ENCODE data around the gene CRYZL1.
A peak's percentile ranks its signal among the peaks of the same experiment; 100 is the strongest.

Gene CRYZL1

DNA sequence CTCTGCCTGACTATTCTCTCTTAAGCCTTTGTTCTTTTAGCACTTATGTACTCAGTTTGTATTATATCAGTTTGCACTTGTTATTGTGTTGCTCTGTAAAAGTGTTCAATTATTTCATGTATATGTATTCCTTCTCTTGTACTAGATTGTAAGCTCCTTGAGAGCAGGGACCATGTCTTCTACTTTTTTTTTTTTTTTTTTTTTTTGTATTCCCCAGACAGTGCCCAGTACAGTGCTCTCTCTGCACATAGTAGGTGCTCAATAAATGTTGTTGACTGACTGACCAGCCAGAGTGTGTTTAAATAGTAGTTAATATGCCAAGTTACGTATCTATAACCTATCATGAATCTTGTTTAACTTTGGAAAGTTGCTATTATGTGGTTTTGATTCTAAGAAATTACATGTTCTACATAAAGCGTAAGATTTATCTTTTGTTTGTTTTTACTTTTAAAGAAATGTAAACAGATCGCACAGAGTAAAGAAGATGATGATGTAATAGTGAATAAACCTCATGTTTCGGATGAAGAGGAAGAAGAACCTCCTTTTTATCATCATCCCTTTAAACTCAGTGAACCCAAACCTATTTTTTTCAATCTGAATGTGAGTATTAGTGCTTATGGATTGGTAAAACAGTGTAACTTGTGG lies 82.6 kb downstream of the CRYZL1 start:
- DNase-seq, result no peak

DNA sequence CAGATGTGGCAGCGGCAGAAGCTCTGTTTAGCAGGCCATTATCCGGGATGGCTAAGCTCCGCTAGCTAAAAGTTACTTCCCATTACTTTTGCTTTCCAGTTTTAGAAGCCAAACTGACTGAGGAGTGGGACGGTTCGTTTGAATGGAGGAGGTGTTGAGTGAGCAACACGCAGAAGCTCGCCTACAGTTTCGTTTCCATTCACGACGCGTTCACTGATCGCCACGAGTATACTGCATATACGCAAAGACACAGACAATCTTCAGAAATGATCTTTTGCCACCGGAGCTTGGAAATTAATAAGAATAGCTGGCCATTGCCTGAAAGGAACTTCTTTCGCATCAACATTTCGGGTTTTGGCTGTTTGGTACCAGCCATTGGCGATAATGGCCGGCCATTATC lies 84.1 kb downstream of the CRYZL1 start:
- no peak for DNase-seq

DNA sequence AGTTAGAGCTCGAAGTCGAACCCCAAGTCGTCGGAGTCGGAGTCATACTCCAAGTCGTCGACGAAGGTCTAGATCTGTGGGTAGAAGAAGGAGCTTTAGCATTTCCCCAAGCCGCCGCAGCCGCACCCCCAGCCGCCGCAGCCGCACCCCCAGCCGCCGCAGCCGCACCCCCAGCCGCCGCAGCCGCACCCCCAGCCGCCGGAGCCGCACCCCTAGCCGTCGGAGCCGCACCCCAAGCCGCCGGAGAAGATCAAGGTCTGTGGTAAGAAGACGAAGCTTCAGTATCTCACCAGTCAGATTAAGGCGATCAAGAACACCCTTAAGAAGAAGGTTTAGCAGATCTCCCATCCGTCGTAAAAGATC lies 86.6 kb downstream of the CRYZL1 start:
- DNase-seq, result no peak

DNA sequence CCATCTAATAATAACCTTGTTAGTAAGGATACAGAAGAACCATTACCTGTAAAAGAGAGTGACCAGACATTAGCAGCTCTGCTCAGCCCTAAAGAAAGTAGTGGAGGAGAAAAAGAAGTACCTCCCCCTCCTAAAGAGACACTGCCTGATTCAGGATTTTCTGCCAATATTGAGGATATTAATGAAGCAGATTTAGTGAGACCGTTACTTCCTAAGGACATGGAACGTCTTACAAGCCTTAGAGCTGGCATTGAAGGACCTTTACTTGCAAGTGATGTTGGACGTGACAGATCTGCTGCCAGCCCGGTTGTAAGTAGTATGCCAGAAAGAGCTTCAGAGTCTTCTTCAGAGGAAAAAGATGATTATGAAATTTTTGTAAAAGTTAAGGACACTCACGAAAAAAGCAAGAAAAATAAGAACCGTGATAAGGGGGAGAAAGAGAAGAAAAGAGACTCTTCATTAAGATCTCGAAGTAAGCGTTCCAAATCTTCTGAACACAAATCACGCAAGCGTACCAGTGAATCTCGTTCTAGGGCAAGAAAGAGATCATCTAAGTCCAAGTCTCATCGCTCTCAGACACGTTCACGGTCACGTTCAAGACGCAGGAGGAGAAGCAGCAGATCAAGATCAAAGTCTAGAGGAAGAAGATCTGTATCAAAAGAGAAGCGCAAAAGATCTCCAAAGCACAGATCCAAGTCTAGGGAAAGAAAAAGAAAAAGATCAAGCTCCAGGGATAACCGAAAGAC lies 87.1 kb downstream of the CRYZL1 start:
- no peak for DNase-seq

DNA sequence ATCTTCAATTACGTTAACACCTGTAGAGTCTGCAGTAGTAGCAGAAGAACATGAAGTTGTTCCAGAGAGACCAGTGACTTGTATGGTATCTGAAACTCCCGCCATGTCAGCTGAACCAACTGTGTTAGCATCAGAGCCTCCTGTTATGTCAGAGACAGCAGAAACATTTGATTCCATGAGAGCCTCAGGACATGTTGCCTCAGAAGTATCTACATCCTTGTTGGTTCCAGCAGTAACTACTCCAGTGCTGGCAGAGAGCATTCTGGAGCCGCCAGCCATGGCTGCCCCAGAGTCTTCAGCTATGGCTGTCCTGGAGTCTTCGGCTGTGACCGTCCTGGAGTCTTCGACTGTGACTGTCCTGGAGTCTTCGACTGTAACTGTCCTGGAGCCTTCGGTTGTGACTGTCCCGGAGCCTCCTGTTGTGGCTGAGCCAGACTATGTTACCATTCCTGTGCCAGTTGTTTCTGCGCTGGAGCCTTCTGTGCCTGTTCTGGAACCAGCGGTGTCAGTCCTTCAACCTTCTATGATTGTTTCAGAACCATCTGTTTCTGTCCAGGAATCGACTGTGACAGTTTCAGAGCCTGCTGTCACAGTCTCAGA lies 88.4 kb downstream of the CRYZL1 start:
- no peak for DNase-seq

DNA sequence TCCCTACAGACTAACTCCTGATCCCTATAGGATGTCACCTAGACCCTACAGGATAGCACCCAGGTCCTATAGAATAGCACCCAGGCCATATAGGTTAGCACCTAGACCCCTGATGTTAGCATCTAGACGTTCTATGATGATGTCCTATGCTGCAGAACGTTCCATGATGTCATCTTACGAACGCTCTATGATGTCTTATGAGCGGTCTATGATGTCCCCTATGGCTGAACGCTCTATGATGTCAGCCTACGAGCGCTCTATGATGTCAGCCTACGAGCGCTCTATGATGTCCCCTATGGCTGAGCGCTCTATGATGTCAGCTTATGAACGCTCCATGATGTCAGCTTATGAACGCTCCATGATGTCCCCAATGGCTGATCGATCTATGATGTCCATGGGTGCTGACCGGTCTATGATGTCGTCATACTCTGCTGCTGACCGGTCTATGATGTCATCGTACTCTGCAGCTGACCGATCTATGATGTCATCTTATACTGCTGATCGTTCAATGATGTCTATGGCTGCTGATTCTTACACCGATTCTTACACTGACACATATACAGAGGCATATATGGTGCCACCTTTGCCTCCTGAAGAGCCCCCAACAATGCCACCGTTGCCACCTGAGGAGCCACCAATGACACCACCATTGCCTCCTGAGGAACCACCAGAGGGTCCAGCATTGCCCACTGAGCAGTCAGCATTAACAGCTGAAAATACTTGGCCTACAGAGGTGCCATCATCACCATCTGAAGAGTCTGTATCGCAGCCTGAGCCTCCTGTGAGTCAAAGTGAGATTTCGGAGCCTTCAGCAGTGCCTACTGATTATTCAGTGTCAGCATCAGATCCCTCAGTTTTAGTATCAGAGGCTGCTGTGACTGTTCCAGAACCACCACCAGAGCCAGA lies 89.2 kb downstream of the CRYZL1 start:
- no peak for DNase-seq

DNA sequence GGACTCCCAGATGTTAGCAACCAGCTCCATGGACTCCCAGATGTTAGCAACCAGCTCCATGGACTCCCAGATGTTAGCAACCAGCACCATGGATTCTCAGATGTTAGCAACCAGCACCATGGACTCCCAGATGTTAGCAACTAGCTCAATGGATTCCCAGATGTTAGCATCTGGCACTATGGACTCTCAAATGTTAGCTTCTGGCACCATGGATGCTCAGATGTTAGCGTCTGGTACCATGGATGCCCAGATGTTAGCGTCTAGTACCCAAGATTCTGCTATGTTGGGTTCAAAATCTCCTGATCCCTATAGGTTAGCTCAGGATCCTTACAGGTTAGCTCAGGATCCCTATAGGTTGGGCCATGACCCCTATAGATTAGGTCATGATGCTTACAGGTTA lies 89.9 kb downstream of the CRYZL1 start:
- no peak for DNase-seq

DNA sequence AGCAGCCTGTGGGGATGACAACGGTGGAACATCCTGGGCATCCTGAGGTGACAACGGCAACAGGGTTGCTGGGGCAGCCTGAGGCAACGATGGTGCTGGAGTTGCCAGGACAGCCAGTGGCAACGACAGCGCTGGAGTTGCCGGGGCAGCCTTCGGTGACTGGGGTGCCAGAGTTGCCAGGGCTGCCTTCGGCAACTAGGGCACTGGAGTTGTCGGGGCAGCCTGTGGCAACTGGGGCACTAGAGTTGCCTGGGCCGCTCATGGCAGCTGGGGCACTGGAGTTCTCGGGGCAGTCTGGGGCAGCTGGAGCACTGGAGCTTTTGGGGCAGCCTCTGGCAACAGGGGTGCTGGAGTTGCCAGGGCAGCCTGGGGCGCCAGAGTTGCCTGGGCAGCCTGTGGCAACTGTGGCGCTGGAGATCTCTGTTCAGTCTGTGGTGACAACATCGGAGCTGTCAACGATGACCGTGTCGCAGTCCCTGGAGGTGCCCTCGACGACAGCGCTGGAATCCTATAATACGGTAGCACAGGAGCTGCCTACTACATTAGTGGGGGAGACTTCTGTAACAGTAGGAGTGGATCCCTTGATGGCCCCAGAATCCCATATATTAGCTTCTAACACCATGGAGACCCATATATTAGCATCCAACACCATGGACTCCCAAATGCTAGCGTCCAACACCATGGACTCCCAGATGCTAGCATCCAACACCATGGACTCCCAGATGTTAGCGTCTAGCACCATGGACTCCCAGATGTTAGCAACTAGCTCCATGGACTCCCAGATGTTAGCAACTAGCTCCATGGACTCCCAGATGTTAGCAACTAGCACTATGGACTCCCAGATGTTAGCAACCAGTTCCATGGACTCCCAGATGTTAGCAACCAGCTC lies 90.5 kb downstream of the CRYZL1 start:
- no peak for DNase-seq

DNA sequence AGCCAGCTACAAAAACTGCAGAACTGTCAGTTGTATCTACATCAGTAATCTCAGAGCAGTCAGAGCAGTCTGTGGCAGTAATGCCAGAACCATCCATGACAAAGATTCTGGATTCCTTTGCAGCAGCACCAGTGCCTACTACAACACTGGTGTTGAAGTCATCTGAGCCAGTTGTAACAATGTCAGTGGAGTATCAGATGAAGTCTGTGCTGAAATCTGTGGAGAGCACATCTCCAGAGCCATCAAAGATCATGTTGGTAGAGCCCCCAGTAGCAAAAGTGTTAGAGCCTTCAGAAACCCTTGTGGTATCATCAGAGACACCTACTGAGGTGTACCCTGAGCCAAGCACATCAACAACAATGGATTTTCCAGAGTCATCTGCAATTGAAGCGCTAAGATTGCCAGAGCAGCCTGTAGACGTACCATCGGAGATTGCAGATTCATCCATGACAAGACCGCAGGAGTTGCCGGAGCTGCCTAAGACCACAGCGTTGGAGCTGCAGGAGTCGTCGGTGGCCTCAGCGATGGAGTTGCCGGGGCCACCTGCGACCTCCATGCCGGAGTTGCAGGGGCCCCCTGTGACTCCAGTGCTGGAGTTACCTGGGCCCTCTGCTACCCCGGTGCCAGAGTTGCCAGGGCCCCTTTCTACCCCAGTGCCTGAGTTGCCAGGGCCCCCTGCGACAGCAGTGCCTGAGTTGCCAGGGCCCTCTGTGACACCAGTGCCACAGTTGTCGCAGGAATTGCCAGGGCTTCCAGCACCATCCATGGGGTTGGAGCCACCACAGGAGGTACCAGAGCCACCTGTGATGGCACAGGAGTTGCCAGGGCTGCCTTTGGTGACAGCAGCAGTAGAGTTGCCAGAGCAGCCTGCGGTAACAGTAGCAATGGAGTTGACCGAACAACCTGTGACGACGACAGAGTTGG lies 91.4 kb downstream of the CRYZL1 start:
- DNase-seq, result no peak

DNA sequence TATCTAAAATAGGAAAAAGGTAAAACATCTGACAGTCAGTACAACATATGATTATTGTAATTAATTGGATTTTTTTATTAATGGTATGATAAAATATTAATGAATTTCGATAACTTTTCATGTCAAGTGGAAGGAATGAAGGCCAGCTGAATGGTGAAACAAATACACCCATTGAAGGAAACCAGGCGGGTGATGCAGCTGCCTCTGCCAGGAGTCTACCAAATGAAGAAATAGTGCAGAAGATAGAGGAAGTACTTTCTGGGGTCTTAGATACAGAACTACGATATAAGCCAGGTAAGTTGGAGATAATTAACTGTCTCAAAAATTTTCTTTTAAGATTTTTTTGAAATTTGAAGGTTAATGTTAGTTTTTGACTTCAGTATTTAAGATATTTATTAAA lies 95.5 kb downstream of the CRYZL1 start:
- DNase-seq, result no peak

DNA sequence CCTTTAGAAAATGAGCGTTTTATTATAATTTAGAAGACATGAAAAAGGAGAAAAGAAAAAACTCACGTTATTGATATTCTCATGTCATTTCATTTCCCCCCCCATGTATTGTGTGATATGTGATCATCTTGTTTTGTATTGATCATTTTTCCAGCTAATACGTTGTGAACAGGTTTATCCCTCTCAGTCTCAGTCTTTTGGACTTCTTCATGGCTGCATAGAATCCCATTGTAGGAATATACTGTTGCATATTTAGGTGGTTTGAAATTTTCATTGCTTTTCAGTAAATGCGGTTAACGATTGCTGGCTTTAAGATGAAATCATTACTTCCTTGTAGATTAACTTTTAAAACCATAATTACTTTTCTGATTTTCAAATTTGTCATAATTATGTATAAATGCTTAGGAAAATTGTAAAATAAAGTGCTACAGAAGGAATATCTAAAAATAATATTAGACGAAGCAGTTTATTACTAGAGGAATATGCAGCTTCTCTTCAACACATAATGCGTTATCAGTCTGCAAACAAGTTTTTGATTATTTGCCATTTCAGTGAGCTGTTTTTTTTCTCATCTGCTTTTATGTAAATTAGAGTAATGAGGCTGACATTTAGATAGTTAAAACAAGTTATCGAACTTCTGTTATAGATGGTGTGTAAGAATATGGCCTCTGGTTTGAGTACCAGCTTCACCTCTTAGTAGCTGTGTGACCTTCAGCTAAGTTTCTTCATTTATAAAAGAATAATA lies 96.9 kb downstream of the CRYZL1 start:
- DNase-seq, result no peak

DNA sequence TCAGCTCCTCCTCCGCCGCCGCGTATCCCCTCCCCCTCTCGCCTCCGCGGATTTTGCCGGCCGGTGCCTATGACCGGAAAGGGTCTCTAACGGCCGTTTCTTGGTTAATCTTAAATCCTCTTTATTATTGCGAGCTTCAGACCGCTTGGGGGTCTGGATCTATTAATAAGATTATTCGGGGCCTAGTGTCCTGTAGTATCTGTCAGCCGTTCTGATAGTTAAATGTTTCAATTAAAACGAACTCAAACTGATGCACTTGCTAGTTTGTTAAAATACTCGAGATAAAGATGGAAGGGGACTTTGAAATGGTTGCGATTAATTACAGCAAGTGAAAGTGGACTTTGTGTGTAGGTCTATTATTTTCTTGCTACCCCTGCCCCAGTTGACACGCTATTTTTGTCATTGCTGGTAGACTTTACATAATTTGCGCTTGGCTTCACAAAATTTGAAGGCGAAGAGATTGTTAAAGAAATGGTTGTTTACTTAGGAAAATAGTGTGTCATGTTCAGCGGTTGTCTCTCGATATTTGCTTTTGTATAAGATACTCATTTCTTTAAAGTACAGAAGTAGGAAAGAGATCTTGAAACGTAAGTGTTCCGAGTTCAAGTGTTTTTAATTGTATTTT lies 97.9 kb downstream of the CRYZL1 start:
- no peak for DNase-seq

DNA sequence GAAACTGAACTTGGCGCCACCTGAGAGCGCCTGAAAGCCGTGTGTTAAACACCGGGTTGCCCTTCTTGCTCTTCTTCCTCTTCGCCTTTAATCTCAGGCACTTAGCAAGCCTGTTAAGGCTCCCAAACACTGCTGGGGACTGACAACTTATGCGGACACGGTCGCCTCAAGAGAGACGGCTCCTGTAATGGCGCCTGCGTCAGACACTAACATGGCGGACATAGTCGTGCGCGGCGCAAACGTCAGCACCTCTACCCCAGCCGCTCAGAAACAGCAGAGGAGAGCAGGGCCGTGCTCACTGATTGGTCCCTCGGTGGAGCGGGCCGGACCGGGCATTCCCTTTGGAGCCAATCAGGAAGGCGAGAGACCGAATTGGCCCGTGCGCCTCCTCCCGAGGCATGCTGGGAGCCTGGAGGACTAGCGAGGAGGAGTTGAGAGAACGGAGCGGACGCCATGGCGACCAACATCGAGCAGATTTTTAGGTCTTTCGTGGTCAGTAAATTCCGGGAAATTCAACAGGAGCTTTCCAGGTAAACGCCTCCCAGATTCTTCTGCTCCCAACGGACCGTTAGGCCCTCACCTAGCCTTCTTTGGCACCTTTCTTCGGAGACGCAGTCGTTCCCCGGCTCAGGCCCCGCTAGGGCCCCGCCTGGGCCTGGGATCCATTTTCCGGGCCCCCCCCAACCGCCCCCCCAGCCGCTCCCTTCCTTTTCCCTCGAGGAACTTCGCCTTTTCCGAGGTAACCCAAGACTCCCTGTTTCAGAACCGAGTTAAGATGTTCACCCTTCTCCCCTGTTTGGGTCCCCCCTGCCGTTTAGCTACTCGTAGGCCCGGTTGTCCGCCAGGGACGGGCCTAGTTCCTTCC lies 98.7 kb downstream of the CRYZL1 start, which contains the start of gene SON:
SON (plus strand) TSS at position 399 of the 865 bp plus-strand sequence; CDS start at position 454, 55 bp downstream.
- peak; percentile 99 for DNase-seq

DNA sequence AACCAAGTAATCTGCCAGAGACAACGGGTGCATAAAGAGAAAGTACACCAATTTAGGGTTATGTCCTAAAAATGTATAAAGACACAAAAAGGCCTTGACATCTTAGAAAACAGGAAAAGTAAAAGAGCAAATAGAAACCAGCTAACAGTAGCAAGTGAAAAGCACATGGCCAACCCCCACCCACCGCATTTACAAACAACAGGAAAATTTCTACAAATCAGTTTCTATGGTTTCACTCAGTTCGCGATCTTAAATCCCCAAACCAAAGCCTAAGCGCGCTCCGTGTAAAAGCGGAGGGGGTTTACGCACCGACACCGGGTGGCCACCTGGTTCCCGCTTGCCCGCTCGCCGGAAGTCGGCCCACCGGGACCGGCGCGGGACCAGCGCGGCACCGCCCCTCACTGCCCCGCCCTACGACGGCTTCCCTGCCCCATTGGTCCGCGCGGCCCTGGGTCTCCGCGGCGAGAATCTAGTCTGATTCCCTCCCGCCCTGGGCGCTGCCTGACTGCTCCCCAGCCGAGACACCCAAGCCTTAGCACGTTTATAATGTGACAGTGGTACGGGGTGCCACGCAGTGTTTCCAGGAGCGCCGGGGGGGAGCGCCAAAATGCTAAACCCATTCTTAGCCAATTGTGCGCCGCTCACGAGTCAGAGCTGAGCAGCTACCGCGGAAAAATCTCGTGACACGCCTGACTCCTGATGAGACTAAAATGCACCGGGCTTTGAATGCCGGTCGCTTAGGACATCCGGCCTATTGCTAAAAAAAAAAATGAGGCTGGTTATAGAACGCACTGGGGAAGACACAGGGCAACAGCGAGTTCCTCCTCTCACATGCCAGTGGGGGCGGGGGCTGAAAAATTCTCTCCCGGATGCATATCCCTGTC lies 99.5 kb downstream of the CRYZL1 start, which contains the start of gene GART:
GART (minus strand) TSS at position 362 of the 884 bp plus-strand sequence. CDS start 2,802 bp downstream, outside the sequence.
- DNase-seq, result peak; percentile 88

DNA sequence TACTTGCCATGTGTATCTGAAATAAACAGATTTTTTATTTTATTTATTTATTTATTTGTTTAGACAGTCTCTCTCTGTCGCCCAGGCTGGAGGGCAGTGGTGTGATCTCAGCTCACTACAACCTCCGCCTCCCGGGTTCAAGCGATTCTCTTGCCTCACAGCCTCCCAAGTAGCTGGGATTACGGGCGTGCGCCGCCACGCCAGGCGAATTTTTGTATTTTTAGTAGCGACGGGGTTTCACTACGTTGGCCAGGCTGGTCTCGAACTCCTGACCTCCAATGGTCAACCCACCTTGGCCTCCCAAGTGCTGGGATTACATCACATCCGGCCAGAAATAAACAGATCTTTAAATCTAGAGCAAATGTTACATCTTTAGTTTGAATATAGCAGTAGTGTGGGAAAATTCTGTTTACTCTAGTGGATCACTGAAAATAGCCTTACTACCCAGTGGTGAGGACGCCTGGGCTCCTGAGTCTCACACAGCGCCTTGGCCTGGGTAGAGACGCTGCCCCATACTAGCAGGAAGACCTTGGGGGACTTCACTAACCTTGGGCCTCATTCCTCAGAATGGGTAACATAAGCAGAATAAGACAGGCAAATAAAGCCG lies 100.3 kb downstream of the CRYZL1 start:
- DNase-seq, result peak; percentile 30

DNA sequence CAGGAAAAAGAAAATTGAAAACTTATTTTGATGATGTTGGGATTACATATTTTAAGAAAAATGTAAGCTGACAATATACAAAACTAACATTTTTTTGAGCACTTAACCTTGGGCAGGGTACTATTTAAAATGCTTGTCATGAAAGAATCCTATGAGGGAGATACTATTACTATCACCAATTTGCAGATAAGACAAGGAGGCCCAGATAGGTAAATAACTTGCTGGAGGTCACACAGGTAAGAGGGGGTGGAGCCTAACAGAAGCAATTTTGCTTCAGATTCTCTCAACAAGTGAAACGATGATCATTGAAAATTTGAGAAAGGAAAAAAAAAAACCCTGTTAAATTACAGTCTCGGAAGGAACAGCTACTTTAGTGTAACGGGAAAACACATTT lies 100.8 kb downstream of the CRYZL1 start:
- no peak for DNase-seq

DNA sequence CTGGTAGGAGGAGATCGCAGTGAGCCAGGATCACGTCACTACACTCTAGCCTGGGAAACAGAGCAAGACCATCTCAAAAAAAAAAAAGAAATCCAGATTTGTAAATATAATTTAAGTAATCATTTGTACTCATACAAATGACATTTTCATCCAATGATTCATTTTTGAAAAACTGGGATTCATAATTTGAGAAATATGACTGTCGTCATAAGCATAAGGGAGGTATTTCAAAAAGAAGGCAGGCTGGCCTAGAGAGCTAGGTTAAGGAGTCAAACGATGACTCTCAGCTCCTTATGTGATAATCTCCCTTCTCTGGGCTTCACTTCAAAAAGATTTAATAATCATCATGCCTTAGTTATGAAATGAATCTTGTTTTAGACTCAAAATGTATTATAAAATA lies 101.9 kb downstream of the CRYZL1 start:
- no peak for DNase-seq

Measured in CD4-positive, alpha-beta T cell treated with Interleukin-21 for 1 hour (primary cell).